ENCODE results near the gene KCND2.

Gene KCND2

DNA sequence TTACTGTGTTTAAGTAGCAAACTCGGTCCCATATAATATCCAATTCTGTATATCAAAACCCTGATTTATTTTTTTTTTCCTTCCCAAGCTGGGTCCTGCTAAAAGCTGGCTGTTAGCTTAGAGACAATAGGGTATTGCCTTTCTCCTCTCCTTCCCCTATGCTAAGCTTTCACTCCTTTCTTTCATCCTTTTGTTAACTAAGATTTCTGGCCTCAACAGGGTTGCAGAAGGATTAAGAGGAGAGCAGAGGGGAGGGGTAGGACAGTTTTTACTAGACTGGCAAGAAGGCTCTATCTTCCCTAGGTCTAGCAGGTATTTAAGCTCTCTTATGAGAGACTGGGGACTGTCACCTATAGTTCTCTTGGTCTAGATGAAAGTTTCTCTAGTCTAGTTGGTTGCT lies 229.2 kb downstream of the KCND2 start:
- TF ChIP-seq, protein P1, sequence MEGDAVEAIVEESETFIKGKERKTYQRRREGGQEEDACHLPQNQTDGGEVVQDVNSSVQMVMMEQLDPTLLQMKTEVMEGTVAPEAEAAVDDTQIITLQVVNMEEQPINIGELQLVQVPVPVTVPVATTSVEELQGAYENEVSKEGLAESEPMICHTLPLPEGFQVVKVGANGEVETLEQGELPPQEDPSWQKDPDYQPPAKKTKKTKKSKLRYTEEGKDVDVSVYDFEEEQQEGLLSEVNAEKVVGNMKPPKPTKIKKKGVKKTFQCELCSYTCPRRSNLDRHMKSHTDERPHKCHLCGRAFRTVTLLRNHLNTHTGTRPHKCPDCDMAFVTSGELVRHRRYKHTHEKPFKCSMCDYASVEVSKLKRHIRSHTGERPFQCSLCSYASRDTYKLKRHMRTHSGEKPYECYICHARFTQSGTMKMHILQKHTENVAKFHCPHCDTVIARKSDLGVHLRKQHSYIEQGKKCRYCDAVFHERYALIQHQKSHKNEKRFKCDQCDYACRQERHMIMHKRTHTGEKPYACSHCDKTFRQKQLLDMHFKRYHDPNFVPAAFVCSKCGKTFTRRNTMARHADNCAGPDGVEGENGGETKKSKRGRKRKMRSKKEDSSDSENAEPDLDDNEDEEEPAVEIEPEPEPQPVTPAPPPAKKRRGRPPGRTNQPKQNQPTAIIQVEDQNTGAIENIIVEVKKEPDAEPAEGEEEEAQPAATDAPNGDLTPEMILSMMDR (conservative IDR thresholded peaks at IDR 0.05; ENCODE audit: low read depth, low read length) = no peak
- H3K4me3 ChIP-seq (ENCODE audit: low read length) = no peak overlapping the region
- no peak for DNase-seq (ENCODE audit: low read depth)

DNA sequence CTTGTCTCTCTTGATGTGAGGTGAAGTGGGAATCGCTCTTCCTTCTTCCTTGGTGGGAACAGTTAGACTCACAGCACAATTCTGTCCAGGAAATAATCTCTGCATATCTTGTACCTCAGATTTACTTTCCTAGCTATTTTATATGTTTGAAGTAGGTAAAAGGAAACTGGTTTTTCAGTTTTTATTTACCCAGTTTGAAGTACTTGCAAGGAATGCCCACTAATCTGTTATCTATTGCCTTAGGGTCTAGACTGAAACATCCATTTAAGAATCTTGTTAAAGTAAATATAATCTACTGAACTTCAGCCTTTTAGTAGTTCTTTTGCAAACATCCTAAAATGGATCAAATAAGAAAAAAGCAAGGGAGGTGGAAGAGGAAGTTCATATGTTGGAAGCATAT lies 229.8 kb downstream of the KCND2 start:
- DNase-seq (ENCODE audit: low read depth) = no peak
- TF ChIP-seq, protein P1 (conservative IDR thresholded peaks at IDR 0.05; ENCODE audit: low read depth, low read length) = no peak

DNA sequence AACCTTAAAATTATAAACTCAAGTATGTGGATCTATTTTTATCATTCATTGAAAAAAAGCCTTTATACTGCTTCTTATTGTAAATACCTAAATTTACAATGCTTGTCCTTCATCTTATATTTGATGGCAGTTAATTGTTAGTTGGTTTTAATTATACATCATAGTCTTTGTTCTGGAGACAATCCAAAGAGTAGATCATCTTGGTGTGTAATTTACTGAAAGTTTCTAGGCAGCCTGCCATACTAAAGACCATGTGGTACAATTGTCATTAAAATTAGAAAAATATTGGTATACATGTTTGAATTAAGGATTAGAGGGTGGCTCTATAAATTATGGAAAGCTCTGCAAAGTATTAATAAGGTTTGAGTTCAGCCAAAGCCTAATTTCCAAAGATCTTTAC lies 231.4 kb downstream of the KCND2 start:
- TF ChIP-seq, protein P1 (conservative IDR thresholded peaks at IDR 0.05; ENCODE audit: low read depth, low read length) = no peak
- H3K4me3 ChIP-seq (ENCODE audit: low read length) = no peak overlapping the region
- DNase-seq (ENCODE audit: low read depth) = peak; percentile 17

More for the DNA sequence above, 229.8 kb downstream of the KCND2 start:
- no peak overlapping the region for H3K4me3 ChIP-seq (ENCODE audit: low read length)

DNA sequence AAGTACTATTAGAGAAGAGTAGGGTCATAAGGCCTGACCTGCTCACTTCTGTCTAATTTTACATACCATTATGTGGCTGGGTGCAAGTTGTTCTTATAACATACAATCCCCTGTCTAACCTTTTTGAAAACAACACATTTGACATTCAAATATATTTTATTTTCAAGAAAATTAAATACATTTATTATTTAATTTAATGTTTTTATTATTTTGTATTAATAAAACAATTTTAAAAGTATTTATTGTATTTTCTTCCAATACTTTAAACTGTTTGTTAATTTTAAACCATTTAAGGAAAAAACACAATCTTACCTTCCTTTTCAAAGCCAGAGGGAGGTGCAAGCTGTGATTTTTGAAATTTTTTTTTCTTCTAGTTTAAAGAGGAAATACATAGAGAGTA lies 232.8 kb downstream of the KCND2 start:
- TF ChIP-seq, protein P1 (conservative IDR thresholded peaks at IDR 0.05; ENCODE audit: low read depth, low read length) = no peak
- H3K4me3 ChIP-seq (ENCODE audit: low read length) = no peak overlapping the region
- no peak for DNase-seq (ENCODE audit: low read depth)

DNA sequence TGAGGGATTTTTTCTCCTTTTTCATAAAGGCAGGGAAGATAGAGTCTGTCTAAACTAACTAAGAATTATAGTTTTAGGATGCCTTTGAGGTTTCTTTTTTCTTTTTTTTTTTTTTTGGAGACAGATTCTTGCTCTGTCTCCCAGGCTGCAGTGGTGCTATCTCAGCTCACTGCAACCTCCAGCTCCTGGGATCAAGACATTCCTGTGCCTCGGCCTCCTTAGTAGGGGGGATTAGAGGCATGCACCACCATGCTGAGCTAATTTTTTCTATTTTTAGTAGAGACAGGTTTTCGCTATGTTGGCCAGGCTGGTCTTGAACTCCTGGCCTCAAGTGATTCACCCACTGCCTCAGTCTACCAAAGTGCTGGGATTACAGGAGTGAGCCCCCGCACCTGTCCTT lies 239.7 kb downstream of the KCND2 start:
- DNase-seq (ENCODE audit: low read depth) = no peak
- no peak overlapping the region for H3K4me3 ChIP-seq (ENCODE audit: low read length)
- TF ChIP-seq, protein P1 (conservative IDR thresholded peaks at IDR 0.05; ENCODE audit: low read depth, low read length) = no peak

DNA sequence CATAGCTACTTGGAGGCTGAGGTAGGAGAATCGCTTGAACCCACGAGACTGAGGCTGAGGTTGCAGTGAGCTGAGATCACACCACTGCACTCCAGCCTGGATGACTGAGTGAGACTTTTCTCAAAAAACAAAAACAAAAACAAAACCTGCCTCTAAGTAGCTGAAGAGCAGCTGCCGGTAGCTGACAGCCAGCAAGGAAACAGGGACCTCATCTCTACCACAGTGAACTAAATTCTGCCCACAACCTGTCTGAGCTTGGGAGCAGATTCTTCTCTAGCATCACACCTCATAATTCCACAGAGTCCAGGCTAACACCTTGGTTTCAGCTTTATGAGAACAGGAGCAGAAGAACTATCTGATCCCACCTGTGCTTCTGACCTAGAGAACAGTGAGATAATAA lies 246.2 kb downstream of the KCND2 start:
- TF ChIP-seq, protein P1 (conservative IDR thresholded peaks at IDR 0.05; ENCODE audit: low read depth, low read length) = no peak
- no peak overlapping the region for H3K4me3 ChIP-seq (ENCODE audit: low read length)
- no peak for DNase-seq (ENCODE audit: low read depth)

DNA sequence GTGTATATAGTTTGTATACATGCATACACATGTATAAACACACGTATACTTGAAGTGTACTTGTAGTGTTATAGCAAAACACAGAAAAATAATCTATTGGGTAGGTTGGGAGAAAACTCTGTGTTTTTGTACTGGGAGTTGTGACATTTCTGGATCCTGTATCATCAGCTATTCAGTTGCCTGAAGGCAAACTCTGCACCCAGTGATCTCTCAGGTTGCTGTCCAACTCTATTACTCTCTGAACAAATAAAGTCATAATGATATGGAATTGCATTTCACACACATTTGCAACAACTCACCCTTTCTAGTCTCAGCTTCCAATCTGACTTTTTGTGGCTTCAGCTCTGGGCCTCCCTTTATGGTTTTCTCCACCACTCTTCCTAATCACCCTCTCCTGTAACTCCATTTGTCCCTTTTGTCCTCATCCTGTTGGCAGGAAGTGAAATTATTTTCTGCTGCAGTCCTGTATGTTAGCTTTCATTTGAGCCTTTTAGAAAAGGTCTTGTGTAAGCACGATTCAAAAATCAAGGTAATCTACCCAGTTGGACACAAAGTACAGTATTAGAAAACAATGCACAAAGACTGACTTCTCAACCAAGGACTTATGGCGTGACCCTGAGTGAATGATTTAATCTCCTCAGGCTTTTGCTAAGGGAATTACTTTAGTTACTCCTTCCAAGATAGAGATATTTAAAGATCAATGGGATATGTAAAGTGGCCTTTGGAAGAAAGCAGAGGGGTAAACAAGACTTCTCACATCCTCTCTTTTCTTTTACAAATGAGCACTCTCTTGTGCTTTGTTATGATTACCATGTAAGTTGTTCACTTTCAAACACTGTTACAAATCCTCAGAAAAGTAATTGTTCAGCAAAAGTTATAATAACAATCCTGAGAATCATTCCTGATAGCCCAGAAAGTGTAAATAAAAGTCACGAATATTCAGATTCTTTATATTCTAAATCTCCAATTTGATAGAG lies 249.1 kb downstream of the KCND2 start:
- TF ChIP-seq, protein P1 (conservative IDR thresholded peaks at IDR 0.05; ENCODE audit: low read depth, low read length) = no peak
- peak; percentile 11 for DNase-seq (ENCODE audit: low read depth)
- no peak overlapping the region for H3K4me3 ChIP-seq (ENCODE audit: low read length)
